Measurements from ENCODE around the gene ABL1. TPM values are rescaled to one million over a fixed set of nuclear protein-coding genes. Genes with fewer than 3 reads are reported as not detected.

Gene ABL1
- polyA plus RNA-seq, 1 of the 3 experiments (the other 2 are of a cell fraction) = 24.6 TPM

DNA sequence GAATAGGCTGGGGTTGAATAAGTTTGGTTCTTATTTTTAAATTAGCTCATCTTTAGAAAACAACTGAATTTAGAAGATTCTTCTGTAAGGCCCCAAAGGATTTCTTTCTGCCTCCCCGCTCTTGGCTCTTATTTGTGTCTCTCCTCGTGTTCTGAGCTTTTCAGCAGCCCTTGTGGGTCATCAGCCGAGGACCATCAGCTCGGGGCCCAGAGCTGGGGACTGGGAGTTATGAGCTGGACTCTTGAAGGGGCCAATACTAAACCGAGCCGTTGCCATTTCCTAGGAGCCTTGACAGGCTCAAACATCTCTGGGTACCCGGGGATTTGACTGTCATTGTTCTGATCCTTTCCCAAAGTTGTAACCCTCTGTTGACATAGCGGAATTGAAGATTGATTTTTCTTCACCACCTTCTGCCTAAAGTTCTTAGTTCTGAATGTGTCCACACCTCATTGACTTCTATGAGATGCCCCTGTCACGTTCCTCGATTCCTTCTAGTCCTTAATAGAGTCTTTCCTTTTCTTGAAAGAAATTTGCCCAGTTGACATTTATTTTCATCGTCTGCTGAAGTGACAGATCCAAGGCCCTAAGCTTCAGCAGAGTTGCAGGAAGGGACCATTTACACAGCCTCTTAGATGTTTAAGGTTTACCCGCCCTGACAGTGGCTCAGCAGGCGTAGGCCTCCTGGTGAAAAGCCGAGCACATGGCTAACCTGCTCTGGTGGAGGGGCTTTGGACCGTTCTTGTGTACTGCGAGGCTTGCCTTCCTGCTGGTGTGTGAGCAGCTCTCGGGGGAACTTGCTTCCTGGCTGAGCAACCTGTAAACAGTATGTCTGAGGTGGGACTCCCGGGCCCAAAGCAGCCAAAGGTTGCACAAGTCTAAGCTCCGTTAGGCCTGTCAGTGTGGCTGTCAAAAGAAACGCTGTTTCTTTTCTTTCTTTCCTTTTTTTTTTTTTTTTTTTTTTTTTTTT, 24.0 kb downstream of the ABL1 start:
- peaks cover 52% of the 10 kb centered on the region for H3F3A ChIP-seq (replicated peaks; ENCODE audit: insufficient read depth)
- H3K27me3 ChIP-seq (ENCODE audit: insufficient read depth) = no peaks in the 10 kb centered on the region
- TF ChIP-seq TCF12 (IDR thresholded peaks at IDR 0.05) = no peak
- TF ChIP-seq MXI1 (IDR thresholded peaks at IDR 0.05; ENCODE audit: low read depth, low read length) = no peak
- TF ChIP-seq SIN3A (IDR thresholded peaks at IDR 0.05; ENCODE audit: borderline replicate concordance, low read depth, low read length) = no peak
- no peak for TF ChIP-seq GABPA (IDR thresholded peaks at IDR 0.05; ENCODE audit: low read depth)
- no peak for TF ChIP-seq RCOR1 (IDR thresholded peaks at IDR 0.05; ENCODE audit: low read length)
- no peak for TF ChIP-seq RAD21 (IDR thresholded peaks at IDR 0.05; ENCODE audit: low read length)
- no peak for TF ChIP-seq POLR2AphosphoS5 (IDR thresholded peaks at IDR 0.05; ENCODE audit: low read depth, low read length)
- TF ChIP-seq, protein P1, sequence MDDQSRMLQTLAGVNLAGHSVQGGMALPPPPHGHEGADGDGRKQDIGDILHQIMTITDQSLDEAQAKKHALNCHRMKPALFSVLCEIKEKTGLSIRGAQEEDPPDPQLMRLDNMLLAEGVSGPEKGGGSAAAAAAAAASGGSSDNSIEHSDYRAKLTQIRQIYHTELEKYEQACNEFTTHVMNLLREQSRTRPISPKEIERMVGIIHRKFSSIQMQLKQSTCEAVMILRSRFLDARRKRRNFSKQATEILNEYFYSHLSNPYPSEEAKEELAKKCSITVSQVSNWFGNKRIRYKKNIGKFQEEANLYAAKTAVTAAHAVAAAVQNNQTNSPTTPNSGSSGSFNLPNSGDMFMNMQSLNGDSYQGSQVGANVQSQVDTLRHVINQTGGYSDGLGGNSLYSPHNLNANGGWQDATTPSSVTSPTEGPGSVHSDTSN (IDR thresholded peaks at IDR 0.05) = no peak
- no peak for TF ChIP-seq TAF1 (IDR thresholded peaks at IDR 0.05; ENCODE audit: borderline replicate concordance, low read depth, low read length)
- no peak for TF ChIP-seq FOXM1 (IDR thresholded peaks at IDR 0.05; ENCODE audit: low read depth)
- TF ChIP-seq GATA2 (CRISPR knock-in tag; IDR thresholded peaks at IDR 0.05) = no peak
- TF ChIP-seq, protein P2, sequence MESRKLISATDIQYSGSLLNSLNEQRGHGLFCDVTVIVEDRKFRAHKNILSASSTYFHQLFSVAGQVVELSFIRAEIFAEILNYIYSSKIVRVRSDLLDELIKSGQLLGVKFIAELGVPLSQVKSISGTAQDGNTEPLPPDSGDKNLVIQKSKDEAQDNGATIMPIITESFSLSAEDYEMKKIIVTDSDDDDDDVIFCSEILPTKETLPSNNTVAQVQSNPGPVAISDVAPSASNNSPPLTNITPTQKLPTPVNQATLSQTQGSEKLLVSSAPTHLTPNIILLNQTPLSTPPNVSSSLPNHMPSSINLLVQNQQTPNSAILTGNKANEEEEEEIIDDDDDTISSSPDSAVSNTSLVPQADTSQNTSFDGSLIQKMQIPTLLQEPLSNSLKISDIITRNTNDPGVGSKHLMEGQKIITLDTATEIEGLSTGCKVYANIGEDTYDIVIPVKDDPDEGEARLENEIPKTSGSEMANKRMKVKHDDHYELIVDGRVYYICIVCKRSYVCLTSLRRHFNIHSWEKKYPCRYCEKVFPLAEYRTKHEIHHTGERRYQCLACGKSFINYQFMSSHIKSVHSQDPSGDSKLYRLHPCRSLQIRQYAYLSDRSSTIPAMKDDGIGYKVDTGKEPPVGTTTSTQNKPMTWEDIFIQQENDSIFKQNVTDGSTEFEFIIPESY (IDR thresholded peaks at IDR 0.05; ENCODE audit: borderline replicate concordance, low read depth) = no peak
- TF ChIP-seq, protein P3, sequence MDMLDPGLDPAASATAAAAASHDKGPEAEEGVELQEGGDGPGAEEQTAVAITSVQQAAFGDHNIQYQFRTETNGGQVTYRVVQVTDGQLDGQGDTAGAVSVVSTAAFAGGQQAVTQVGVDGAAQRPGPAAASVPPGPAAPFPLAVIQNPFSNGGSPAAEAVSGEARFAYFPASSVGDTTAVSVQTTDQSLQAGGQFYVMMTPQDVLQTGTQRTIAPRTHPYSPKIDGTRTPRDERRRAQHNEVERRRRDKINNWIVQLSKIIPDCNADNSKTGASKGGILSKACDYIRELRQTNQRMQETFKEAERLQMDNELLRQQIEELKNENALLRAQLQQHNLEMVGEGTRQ (IDR thresholded peaks at IDR 0.05; ENCODE audit: borderline replicate concordance, low read depth, low read length) = no peak
- TF ChIP-seq, protein P4, sequence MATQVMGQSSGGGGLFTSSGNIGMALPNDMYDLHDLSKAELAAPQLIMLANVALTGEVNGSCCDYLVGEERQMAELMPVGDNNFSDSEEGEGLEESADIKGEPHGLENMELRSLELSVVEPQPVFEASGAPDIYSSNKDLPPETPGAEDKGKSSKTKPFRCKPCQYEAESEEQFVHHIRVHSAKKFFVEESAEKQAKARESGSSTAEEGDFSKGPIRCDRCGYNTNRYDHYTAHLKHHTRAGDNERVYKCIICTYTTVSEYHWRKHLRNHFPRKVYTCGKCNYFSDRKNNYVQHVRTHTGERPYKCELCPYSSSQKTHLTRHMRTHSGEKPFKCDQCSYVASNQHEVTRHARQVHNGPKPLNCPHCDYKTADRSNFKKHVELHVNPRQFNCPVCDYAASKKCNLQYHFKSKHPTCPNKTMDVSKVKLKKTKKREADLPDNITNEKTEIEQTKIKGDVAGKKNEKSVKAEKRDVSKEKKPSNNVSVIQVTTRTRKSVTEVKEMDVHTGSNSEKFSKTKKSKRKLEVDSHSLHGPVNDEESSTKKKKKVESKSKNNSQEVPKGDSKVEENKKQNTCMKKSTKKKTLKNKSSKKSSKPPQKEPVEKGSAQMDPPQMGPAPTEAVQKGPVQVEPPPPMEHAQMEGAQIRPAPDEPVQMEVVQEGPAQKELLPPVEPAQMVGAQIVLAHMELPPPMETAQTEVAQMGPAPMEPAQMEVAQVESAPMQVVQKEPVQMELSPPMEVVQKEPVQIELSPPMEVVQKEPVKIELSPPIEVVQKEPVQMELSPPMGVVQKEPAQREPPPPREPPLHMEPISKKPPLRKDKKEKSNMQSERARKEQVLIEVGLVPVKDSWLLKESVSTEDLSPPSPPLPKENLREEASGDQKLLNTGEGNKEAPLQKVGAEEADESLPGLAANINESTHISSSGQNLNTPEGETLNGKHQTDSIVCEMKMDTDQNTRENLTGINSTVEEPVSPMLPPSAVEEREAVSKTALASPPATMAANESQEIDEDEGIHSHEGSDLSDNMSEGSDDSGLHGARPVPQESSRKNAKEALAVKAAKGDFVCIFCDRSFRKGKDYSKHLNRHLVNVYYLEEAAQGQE (IDR thresholded peaks at IDR 0.05; ENCODE audit: low read depth, low read length) = no peak
- no peak for TF ChIP-seq EZH2phosphoT487 (IDR thresholded peaks at IDR 0.05; ENCODE audit: borderline replicate concordance, low read depth)
- H3K79me2 ChIP-seq (ENCODE audit: insufficient read depth) = peaks cover 98% of the 10 kb centered on the region
- peaks cover 49% of the 10 kb centered on the region for H4K20me1 ChIP-seq (ENCODE audit: insufficient read depth)
- no peak for DNase-seq
- H3K27ac ChIP-seq (ENCODE audit: low read depth in 2 of 2, low read length in 1 of 2) = peak overlapping the region in 1 of 2 experiments; percentile 89; a peak in 3 of 4 replicates
- no peaks in the 10 kb centered on the region for H3K9me3 ChIP-seq
- peaks cover 45 to 58% of the 10 kb centered on the region in 2 experiments for H3K36me3 ChIP-seq (replicated peaks in 1 of 2; ENCODE audit: control insufficient read depth in 1 of 2, insufficient read depth in 2 of 2, low read length in 1 of 2)
- WGBS (ENCODE audit: low lambda C conversion rate) = 91% methylated on average over 17 of the region's 20 CpGs
- H3K4me1 ChIP-seq (ENCODE audit: control insufficient read depth in 1 of 2, insufficient read depth in 2 of 2, low read depth in 1 of 2, low read length in 1 of 2) = peaks cover 13 to 26% of the 10 kb centered on the region in 2 experiments; a peak in 3 of 4 replicates
- H3K9ac ChIP-seq = peak overlapping the region; percentile 51; the same call in 1 of the 2 replicates
- no peak overlapping the region for H2AFZ ChIP-seq (ENCODE audit: low read depth)
- H3K4me2 ChIP-seq = peak overlapping the region; percentile 49; the same call in 1 of the 2 replicates
- CTCF ChIA-PET = interaction anchor here (0.9 to 1.8 kb wide), 8 partner anchors 7 to 187 kb away, joined by 3 to 8 read pairs (median 4); no protein-coding TSS in a partner anchor
- no peaks in the 10 kb centered on the region for H3K9me2 ChIP-seq
- POLR2A ChIA-PET = no interaction called here
- no peak overlapping the region for H3K4me3 ChIP-seq (ENCODE audit: low read depth in 2 of 2, low read length in 1 of 2)

Data from SK-N-SH (cell line).